GM12873 (cell line): ENCODE data around the gene PCBP2.

Experiments
- CTCF ChIP-seq: IDR thresholded peaks from 2 replicates; pipeline ENCODE4 v1.5.1; 2012; ENCODE audit warnings: low read depth, mild to moderate bottlenecking, moderate library complexity, low read length, control low read depth; ENCODE audit not compliant: insufficient read depth; ENCODE audit errors: missing control alignments

The PCBP2 gene

GRCh38 chr12:53441040-53441833 lies 10.7 kb upstream of the PCBP2 start, which contains the start of gene PRR13:
Gene PRR13, plus strand, starts transcription at chr12:53441734. Its CDS starts 981 bp downstream, at chr12:53442715.
- no peak for TF ChIP-seq CTCF

GRCh38 chr12:53443955-53444354 lies 7.9 kb upstream of the PCBP2 start:
- TF ChIP-seq CTCF: no peak

GRCh38 chr12:53450936-53451335 lies 966 bp upstream of the PCBP2 start:
- TF ChIP-seq CTCF: no peak

- TF ChIP-seq CTCF: peak; percentile 30
Measured at GRCh38 chr12:53452159-53453077, 516 bp downstream of the PCBP2 start.

- TF ChIP-seq CTCF: no peak
Measured at GRCh38 chr12:53453953-53454640, 2.2 kb downstream of the PCBP2 start.

- TF ChIP-seq CTCF: no peak
Measured at GRCh38 chr12:53454707-53455106, 2.8 kb downstream of the PCBP2 start.
